ENCODE results near the gene SPATA17. TPM values are rescaled to one million over a fixed set of nuclear protein-coding genes. Genes with fewer than 3 reads are reported as not detected.
"Not testable (repeated sequence)": the region's sequence is repeated elsewhere in the genome, so short reads cannot be mapped to it uniquely, and the experiment has no call there.

The SPATA17 gene, protein sequence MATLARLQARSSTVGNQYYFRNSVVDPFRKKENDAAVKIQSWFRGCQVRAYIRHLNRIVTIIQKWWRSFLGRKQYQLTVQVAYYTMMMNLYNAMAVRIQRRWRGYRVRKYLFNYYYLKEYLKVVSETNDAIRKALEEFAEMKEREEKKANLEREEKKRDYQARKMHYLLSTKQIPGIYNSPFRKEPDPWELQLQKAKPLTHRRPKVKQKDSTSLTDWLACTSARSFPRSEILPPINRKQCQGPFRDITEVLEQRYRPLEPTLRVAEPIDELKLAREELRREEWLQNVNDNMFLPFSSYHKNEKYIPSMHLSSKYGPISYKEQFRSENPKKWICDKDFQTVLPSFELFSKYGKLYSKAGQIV
- total RNA-seq, result not detected in 2 replicates

DNA sequence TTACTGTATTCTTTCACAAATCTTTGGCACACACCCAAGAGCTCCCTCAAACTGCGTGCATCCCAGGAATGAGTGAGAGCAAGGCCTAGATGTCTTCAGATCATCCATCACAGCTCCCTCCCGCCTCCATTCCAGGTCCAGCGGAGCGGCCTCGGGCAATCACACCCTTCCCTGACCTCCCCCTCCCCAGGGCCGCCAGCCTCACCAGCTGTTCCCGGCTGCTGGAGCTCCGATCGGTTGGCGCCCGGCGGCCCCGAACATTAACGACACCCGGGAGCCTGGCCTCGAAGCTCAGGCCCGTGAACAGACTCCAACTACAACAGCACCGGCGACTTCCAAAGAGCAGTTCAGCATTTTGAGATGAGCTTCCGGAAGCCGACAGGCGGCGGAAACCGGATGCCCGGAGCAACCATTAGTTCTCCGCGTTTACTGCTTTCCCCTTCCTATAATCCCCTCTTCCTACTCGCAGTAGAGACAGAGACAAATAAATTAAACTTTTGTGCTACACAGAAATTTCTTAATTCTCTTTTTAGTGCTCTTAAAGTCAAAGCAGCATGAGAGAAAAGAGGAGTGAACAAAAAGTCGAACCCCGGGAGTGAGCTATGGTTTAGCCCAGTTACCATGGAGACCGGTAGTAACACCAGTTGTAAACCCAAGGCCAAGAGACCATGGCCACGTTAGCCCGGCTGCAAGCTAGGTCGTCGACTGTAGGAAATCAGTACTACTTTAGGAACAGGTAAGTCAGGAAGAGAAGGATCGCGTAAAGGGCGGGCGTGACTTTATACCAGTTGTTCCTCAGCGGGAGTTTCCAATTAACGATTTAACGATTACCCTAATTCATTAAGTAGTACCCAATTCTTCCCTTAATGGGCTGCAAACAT, at the start of gene SPATA17, which contains the start of gene GPATCH2:
Gene SPATA17, plus strand, starts transcription at position 634 of the 881 bp plus-strand sequence. Its CDS starts 35 bp downstream, at position 669.
Gene GPATCH2, minus strand, starts transcription at position 380 of the 881 bp plus-strand sequence. Its CDS starts 119 bp downstream, at position 261.
- peak; percentile 91 to 95 for DNase-seq (ENCODE audit: low read depth in 2 of 2)

DNA sequence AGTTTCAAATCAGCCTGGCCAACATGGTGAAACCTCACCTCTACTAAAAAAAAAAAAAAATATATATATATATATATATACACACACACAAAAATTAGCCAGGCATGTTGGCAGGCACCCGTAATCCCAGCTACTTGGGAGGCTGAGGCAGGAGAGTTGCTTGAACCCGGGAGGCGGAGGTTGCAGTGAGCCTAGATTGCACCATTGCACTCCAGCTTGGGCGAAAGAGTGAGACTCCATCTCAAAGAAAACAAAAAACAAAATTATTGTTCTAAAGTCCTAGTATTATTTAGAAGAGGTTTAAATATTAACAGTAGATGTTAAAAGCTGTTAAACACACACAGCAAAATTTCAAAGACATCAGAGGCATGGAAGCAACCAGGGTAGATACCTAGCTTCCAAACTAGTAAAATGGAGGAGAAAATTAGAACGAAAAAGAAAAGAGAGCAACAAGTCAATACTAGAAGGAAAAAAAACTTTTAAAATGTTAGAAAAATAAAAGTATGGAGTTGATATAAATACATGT, 46.8 kb upstream of the SPATA17 start:
- DNase-seq (ENCODE audit: low read depth in 2 of 2), result not testable (repeated sequence)

DNA sequence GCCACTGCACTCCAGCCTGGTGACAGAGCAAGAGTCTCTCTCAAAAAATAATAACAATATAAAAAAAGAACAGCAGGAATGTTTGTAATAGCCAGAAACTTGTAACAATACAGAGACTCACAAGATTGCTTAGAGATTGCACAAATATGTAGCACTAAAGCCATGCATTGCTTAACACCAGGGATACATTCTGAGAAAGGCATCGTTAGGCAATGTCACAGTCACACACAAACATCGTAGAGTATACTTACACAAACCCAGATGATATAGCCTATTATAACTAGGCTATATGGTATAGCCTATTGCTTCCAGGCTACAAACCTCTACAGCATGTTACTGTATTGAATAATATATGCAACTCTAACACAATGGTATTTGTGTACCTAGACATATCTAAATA, 45.6 kb upstream of the SPATA17 start:
- DNase-seq (ENCODE audit: low read depth in 2 of 2), result no peak

DNA sequence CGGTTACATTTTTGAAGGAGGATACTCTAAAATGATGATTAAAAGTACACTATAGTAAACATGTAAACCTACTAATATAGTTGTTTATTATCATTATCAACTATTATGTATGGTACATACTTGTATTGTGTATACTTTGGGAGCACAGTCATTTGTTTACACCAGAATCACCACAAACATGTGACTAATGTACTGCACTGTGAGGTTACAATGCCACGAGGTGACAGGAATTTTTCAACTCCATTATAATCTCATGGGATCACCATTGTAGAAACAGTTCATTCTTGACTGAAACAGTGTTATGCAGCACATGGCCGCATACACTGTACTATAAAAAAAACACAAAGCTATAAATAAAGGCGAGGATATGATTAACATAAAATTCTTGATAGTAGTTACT, 44.6 kb upstream of the SPATA17 start:
- no peak for DNase-seq (ENCODE audit: low read depth in 2 of 2)

DNA sequence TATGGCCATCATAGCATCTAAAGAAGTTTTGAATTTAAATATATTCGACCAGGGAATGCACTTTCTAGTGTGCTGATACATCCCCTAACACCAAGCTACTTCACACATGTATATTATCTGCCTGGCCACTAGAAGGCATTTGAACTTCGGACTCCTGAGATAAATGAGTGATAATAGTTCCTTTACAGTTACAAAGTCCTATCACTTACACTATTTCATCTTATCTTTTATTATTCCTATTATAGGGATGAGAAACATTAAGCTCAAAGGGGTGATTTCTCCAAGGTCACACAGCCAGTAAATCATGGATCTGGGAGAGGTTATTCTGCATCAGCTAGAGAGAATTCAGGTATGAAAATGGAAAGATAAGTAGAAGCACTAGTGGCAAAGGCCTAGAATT, 40.5 kb upstream of the SPATA17 start:
- DNase-seq (ENCODE audit: low read depth in 2 of 2), result no peak

DNA sequence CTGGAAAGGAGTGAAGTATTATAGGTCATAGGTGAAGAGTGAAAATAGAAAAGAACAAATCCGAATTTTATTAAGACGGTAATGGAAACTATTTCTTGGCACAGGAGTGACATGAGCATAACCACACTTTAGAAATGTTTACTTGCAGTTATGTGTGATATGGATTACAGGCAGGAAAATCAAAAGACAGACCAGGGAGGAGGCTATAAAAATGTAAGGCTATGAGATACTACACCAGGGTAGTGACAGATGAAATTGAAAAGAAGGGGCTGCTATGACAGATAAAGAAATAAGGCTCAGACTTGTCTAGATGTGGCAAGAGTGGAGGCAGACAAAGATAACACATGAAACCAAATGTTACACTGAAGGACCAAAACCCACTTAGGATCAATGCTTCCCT, 32.0 kb upstream of the SPATA17 start:
- DNase-seq (ENCODE audit: low read depth in 2 of 2), result no peak

DNA sequence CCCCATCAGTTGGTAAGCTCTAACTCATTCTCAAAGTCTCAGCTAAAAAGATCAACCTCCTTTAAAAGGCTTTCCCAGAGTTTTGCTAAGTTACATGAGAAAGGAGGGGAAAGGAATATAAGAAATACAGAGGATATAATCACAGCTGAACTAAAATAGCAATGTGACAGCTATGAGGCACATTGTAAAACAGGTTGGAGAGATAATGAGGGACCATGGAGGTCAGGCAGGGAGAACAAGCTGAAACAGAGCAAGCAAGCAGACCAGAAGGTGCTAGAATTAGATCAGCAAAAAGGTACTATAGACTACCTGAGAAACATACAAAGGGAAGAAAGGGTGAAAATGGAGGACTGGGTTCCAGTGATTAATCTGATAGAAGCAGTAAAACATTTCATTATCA, 28.8 kb upstream of the SPATA17 start:
- DNase-seq (ENCODE audit: low read depth in 2 of 2), result no peak

DNA sequence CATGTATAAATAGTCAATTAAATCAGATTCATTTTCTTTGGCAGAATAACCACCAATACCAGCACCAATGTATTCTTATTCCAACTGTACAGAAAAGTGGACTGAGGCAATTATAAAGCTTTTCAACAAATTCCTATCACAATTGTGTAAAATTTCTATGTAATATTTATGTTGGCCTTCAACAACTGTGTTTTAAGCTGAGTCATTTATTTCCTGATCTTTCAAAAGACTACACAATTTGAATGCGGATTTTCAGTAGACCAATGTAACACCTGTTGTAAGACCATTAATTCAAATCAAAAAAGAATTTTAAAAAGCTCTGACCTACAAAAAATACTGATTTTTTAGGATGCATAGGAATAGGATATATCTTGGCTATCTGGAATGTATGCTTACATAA, 25.8 kb upstream of the SPATA17 start:
- DNase-seq (ENCODE audit: low read depth in 2 of 2), result peak; percentile 10 to 69

DNA sequence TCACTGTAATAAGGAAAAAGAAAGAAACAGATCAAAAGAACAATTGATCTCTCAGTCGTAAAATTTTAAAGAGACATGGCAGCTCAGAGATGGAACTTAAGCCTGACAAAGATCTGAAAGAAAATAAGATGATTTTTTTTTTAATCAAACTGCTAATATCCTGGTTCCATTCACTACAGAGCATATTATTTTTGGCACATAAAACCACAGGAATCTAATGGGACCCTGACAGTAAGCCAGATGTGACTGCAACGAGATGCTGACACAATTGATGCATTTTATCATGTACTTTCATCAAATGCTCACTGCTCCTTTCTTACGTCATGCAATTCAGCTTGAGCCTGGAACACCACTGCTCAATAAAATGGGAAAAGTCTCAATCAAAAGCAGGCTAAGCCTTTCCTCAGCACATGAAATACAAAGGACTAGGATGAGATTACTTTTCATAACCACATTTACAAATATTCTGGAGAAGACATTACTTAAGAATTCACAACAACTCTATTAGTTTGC, 16.9 kb upstream of the SPATA17 start:
- peak in 1 of 2 donors; percentile 33 for DNase-seq (ENCODE audit: low read depth in 2 of 2)

DNA sequence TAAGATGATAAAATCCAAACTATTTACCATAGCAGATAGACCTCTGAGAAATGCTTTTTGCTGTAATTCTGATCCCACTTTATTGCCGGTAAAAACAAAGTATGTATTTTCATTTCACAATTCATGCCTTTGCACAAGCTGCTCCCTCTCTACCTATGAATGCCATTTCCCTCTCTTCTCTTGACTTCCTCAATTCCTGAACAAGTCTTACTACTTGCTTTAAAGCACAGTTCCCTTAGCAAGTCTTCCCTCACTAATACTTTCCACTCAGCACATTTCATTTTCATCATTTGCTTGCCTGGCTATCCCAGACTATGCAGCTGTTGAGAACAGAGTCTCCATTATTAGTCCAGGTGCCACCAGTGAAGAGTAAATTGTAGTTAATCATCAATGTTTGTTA, 14.0 kb upstream of the SPATA17 start:
- DNase-seq (ENCODE audit: low read depth in 2 of 2), result no peak

DNA sequence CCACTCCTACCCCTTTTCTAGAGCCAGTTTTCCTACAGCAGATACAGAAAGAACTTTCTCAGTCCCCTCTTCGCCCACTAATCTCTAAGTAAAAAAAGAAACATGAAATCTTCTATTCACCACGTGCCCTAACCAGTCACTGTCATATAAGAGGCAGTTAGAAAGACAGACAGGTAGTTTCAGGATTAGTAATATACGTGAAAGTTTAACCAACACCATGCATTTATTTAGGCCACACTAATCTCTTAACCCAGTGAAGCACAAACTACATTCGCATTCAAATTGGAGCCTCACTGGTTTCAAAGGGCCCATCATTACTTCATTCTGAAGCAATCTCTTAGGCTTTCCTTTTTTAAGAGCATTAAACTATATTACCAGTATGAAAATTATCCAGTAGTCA, 10.3 kb upstream of the SPATA17 start:
- DNase-seq (ENCODE audit: low read depth in 2 of 2), result no peak

DNA sequence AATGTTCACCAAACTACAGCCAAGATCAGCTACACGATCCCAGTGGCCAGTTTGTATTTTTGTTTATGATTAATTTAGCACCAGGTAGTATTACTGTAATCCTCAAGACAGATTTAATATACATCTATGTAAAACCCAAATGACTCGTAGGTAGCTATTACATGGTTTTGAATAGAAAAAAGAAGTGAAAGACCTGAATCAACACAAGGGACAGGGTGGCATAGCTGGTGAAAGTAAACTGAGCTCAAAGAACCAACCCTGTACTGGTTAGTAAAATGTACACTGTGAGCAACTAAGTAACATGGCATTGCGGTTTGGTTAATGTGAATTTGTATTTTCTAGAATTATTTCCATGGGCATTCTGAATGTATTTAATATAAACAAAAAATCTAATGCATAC, 9.1 kb upstream of the SPATA17 start:
- no peak for DNase-seq (ENCODE audit: low read depth in 2 of 2)

DNA sequence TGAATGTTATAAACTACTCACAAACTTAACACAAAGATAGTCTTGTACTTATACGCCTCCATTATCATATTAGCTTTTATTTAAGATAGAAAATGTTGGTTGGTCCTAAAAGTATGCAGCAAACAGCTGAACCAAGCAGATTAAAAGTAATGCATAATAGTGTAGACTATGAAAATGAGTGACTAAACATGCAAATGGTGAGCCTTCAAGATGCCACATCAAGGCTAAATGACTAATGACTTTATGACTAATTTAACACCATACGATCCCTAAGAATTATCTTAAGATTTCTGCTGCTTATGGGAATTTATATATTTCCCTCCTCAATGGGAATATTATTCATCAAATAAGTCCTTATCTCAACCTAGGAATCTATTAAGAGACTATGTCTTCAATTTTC, 4.8 kb upstream of the SPATA17 start:
- no peak for DNase-seq (ENCODE audit: low read depth in 2 of 2)

DNA sequence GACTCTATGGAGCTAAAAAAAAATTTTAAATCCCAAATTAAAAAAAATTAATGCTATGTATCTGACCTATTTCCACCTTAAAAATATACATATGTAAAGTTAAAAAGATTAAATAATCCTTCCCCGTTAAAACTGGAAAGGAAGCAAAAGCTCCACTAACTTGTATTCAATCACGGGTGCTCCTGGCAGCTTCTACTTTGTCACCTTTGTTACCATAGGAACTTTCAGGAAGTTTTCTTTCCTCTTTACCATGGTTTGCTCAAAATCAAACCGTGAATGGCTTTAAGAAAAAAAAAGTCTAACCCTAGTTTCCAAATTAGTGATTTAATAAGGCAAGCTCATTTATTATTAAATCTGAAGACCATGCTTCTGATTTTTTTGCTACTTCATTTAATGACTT, 3.7 kb upstream of the SPATA17 start:
- DNase-seq (ENCODE audit: low read depth in 2 of 2), result peak; percentile 73 to 90

DNA sequence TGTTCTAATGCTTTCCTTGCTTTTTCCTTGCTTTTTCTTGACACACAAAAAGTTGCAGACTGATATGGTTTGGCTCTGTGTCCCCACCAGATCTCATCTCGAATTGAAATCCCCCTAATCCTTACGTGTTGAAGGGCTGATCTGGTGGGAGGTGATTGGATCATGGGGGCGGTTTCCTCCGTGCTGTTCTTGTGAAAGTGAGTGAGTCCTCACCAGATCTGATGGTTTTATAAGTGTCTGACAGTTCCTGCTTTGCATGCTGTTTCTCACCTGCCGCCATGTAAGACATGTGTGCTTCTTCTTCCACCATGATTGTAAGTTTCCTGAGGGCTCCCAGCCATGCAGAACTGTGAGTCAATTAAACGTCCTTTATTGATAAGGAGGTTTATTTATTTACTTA, 11.3 kb downstream of the SPATA17 start:
- no peak for DNase-seq (ENCODE audit: low read depth in 2 of 2)

DNA sequence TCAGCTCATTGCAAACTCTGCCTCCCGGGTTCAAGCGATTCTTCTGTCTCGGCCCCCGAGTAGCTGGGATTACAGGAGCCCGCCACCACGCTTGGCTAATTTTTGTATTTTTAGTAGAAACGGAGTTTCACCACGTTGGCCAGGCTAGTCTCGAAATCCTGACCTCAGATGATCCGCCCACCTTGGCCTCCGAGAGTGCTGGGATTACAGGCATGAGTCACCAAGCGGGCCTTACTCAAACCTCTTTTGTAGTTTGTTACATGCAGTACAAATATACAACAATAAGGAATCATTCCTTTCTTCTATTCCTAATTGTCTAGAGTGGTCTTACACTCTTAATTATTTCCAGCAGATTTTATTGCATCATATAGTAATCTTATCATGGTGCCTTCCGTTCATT, 16.6 kb downstream of the SPATA17 start:
- DNase-seq (ENCODE audit: low read depth in 2 of 2), result no peak

DNA sequence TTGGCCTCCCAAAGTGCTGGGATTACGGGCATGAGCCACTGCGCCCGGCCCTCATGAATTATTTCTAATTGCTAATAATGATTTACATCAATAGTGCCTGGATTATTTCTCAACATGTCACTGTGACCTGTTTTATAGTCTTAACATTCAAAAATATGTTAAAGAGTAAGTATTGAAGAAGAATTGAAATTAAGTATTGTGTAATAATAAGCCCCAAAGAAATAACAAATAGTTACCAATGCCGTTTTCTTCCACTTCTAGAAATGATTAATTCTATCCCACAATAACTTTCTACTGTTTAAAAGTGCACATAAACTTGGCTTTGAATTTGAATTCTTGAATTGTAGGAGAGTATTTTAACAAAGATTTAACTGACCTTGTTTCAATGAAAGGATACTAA, 19.5 kb downstream of the SPATA17 start:
- no peak for DNase-seq (ENCODE audit: low read depth in 2 of 2)

DNA sequence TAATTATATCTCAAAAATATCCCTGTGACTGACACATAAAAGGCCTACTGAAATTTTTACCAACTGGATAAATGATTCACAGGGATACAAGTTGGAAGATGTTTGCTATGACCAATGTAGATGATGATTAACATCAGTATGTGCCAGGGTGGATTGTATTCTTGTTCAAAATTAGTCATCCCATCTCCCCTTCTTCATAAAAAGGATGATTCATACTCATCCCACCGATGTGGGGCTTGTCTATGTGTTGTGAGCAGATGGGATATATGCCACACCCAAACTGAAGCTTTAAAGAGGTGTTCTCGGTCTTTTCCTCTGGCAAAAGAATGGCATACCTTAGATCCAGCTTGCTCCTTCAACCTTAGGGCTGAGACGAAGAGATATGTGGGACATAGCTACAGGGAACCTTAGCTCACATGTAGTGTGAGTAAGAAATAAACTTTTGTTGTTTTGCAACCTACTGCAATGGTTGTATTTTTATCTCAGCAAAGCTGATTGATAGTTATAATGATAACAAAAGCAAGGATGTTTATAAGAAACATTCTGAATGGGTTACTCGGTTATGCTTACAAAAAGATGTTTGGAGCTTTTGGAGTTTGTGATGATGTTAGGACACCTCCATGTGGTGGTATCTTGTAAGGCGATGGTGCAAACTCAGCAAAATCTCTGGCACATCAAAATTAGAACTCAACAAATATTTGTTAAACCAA, 29.4 kb downstream of the SPATA17 start:
- DNase-seq (ENCODE audit: low read depth in 2 of 2), result peak; percentile 52 to 64

DNA sequence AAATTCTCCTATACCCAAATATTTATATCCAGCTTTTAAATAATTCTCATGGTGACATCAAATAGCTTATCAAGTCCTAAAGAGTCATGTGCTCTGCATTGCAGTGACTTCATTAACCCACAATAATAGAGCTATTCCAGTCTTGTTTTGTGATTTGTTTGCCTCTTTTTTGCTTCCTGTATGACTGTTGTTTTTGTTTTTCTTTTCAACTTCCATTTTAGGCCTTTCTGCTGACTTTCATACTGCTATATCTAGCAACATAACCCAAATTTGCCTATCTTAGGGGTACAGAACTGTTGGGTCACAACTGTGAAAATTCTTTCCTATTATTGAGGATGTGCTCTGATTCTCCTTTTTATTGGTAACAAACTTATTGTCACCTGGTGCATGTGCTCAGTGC, 30.3 kb downstream of the SPATA17 start:
- DNase-seq (ENCODE audit: low read depth in 2 of 2), result no peak

DNA sequence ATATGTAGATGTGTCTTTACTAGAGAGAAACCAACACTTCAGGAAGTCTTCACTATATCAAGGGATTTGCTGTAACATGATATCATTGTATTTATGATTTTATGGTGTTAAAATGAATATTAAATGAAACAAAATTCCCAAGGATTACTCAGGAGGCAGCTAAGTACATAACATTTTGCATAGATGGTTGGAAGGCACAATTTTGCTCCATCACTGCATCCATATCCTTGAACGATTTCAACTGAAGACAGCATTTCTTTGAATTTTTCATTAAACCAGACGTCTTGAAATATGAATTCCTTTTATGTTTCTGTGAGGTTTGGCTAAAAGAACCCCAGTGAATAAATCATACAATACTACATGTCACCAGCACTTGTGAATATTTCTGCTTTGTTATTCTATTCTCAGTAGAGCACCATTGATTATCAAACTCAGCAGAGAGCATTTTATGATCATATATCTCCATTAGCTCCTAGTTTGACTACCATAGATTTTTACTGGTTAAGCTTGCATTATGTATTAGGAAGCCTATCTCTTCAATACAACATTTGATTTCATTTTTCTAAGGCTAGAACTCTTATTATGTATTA, 37.3 kb downstream of the SPATA17 start:
- DNase-seq (ENCODE audit: low read depth in 2 of 2), result no peak

DNA sequence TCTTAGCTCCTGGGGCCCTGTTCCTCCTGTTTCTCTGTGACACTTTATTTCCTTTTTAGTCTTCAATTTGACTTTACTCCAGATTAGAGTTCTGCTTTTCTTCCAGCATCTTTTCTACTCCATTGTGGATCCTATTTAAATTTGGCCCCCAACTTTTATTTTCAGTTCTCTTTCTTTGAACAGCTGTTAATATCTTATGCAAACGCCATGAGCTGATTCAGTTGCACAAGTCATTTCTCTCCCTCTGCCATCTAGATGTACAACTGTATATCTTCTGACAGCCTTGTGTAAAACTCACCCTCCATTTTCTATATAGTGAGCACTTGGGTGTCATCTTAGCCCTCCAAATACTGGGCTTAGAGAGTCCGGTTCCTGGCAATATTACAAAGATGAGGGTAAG, 42.2 kb downstream of the SPATA17 start:
- DNase-seq (ENCODE audit: low read depth in 2 of 2), result no peak
